Pulmonary artery endothelial cell (primary cell): ENCODE data around the gene BRD9. TPM values are rescaled to one million over a fixed set of nuclear protein-coding genes. Genes with fewer than 3 reads are reported as not detected.
"Not testable (repeated sequence)": the region's sequence is repeated elsewhere in the genome, so short reads cannot be mapped to it uniquely, and the experiment has no call there.

Experiments
- DNase-seq: peaks from one replicate; pipeline ENCODE4 v3.0.0-alpha.2; 2011; ENCODE audit warnings: low read depth, low spot score
- total RNA-seq: library from RNA; depleted of rRNA; stranded (reverse); fragments of >200 nt; gene quantifications from 2 replicates; pipeline ENCODE4 v1.2.3, GENCODE V29; 2014

The BRD9 gene
- total RNA-seq, 1 donor from 2014 or later: 50.6 TPM

- DNase-seq: no peak
These were observed 32.0 kb downstream of the BRD9 start for GRCh38 chr5:860506-861150.

GRCh38 chr5:859798-860296 is 32.8 kb downstream of the BRD9 start:
- DNase-seq: no peak

GRCh38 chr5:859391-859790 is 33.2 kb downstream of the BRD9 start:
- no peak for DNase-seq

GRCh38 chr5:858726-859125 is 33.9 kb downstream of the BRD9 start:
- DNase-seq: no peak

GRCh38 chr5:856531-857425 is 35.8 kb downstream of the BRD9 start:
- no peak for DNase-seq

GRCh38 chr5:855771-856530 is 36.6 kb downstream of the BRD9 start:
- DNase-seq: no peak

- DNase-seq: no peak
These were observed 37.4 kb downstream of the BRD9 start for GRCh38 chr5:854966-855743.

DNA sequence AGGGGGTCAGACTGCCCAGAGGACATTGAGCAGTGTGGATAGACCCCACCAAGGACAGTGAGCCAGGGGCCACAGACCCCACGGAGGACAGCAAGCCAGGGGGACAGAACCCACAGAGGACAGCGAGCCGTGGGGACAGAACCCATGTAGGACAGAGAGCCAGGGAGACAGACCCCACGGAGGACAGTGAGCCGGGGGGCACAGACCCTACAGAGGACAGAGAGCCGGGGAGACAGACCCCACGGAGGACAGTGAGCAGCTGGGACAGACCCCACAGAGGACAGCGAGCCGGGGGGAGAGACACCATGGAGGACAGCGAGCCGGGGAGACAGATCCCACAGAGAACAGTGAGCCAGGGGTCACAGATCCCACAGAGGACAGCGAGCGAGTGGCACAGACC is 38.4 kb downstream of the BRD9 start:
- DNase-seq: no peak

DNA sequence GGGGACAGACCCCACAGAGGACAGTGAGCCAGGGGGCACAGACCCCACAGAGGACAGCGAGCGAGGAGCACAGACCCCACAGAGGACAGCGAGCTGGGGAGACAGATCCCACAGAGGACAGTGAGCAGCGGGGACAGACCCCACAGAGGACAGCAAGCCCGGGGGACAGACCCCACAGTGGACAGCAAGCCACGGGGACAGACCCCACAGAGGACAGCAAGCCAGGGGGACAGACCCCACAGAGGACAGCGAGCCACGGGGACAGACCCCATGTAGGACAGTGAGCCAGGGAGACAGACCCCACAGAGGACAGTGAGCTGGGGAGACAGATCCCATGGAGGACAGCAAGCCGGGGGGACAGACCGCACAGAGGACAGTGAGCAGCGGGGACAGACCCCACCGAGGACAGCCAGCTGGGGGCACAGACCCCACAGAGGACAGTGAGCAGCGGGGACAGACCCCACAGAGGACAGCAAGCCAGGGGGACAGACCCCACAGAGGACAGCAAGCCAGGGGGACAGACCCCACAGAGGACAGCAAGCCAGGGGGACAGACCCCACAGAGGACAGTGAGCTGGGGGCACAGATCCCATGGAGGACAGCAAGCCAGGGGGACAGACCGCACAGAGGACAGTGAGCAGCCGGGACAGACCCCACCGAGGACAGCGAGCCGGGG is 39.0 kb downstream of the BRD9 start:
- DNase-seq: not testable (repeated sequence)

- no peak for DNase-seq
These were observed 39.9 kb downstream of the BRD9 start for GRCh38 chr5:852431-853401.

DNA sequence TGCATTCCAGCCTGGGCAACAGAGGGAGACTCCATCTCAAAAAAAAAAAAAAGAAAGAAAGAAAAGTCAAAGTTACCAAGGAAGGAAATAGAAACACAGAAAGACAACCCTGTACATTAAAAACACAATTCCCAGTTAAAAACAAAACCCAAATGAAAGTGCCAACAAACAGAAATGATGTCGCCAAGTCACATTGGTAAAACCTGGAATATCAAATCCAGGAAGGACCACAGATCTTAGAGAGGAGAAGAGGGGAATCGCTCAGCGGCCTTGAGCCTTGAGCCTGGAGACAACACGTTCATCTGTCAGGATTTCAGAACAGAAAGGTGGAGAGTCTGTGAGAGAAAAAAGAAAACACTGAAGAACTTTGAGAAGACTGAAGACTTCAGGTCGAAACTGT is 40.6 kb downstream of the BRD9 start:
- DNase-seq: no peak

DNA sequence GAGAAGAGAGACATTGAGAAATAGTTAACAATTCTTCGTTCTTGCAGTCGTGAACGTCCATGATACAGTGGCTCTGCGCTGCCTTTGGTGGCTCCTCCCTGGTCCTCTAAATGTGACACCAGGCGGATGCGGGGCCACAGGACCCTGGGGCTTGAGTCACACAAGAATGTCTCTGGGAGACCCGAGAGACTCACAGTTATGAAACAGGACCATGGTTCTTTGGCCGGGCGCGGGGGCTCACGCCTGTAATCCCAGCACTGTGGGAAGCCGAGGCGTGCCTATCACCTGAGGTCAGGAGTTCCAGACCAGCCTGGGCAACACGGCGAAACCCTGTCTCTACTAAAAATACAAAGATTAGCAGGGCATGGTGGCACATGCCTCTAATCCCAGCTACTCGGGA is 41.0 kb downstream of the BRD9 start:
- DNase-seq: no peak

DNA sequence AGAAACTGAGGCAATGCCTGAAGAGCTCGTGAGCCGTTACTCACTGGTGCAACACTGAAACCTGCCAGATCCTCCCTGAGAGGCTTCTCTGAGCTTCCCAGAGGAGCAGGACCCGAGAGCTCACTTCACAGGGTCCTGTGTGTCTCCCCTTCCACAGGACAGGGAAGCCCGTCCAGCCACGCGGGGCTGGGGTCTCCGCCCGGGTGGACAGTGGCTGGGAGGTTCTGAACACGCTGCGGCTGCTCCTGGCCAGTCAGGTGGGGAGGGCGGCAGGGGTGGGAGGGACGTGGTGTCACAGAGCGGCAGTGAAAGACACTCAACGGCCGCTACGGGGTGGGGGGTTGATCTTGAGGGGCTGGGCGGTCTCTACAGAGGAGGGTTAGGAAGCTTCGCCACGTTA is 41.5 kb downstream of the BRD9 start:
- no peak for DNase-seq

GRCh38 chr5:850511-851006 is 42.0 kb downstream of the BRD9 start, which contains the start of gene ZDHHC11:
ZDHHC11 (minus strand) TSS chr5:850986; CDS start chr5:850602, 384 bp downstream.
- DNase-seq: no peak

DNA sequence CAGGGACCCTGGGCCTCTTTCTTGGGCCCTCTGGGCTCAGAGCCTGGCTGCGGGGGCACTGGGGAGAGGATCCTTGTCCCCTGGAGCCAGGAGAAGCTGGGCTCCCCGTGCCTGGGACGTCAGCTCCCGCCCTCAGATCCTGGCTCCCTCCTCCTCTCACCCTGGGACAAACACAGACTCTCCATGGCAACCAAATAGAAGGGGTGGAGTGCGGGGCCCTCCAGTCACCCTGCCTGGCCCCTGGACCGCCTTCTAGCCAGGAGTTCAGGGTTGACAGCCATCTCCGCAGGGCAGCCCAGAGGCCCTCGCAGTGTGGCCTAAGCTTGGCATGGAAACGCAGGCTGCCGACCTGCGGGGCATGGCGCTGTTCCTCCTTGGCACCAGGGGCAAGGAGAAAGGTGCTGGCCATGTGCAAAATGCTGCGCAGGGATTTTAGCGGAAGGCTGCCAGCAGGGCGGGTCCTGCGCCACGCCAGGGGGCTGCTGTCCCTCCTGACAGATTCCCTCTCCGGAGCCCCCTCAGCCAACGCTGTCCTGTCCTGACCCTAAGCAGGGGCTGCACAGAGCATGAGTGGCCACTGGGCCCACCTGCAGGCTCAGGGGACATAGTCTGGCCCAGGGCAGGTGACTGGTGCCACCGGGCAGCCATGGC is 42.8 kb downstream of the BRD9 start:
- DNase-seq: no peak

GRCh38 chr5:848671-849111 is 43.9 kb downstream of the BRD9 start:
- DNase-seq: no peak

DNA sequence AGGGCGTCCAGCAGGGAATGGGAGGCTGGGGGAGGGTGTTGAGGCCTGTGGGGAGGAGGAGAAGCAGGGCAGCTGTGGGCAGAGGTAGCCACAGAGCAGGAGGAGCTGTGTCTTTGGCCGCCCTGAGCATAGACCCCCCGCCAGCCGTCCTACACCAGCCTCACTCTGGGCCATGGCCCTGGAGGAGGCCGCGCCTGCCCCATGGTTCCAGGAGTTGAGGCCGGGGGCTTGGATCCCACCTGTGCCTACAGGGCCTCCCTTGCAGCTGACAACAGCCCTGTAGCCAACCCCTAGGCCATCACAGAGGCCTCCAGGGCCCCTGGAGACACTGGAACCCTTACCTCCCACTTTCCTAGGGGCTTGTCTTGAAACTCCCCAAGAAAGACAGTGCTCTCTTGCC is 44.9 kb downstream of the BRD9 start:
- DNase-seq: not testable (repeated sequence)

DNA sequence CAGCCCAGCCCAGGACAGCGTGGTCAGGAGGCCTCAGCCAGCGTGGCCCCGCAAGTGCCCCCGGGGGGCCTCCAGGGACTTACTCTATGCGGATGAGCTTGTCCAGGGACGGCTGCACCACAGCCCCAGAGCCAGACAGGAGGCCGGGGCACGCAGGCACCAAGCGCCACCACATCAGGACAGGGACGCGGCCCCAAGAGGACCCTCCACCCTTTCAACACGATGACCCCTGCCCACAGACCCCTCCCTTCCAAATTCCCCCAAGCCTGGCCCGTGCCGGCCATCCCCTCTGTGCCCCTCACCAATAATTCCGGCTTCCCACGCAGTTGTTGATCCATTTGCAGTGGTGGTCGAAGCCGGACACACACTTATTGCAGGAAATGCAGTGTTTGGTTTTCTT is 45.4 kb downstream of the BRD9 start:
- DNase-seq: not testable (repeated sequence)
